ENCODE results near the gene FRG2B. TPM values are rescaled to one million over a fixed set of nuclear protein-coding genes. Genes with fewer than 3 reads are reported as not detected.
"Not testable (repeated sequence)": the region's sequence is repeated elsewhere in the genome, so short reads cannot be mapped to it uniquely, and the experiment has no call there.

FRG2B gene
- total RNA-seq, result not detected

GRCh38 chr10:133626695-133627094 lies at the start of gene FRG2B:
Gene FRG2B (minus strand): TSS chr10:133626795. CDS start chr10:133626742, 53 bp downstream.
- not testable (repeated sequence) for ATAC-seq; DNase-seq (ENCODE audit: low spot score); H3K36me3 Mint-ChIP-seq; H3K4me3 Mint-ChIP-seq; H3K9me3 Mint-ChIP-seq; H3K27ac Mint-ChIP-seq; H3K4me1 Mint-ChIP-seq (ENCODE audit: low read depth in 2 of 2); H3K27me3 Mint-ChIP-seq

- ATAC-seq, result peak; percentile 68 to 72
- H3K4me1 Mint-ChIP-seq (ENCODE audit: low read depth in 2 of 2); H3K9me3 Mint-ChIP-seq; DNase-seq (ENCODE audit: low spot score); H3K4me3 Mint-ChIP-seq; H3K36me3 Mint-ChIP-seq; H3K27ac Mint-ChIP-seq: not testable (repeated sequence)
- H3K27me3 Mint-ChIP-seq, result peaks cover 6 to 15% of the 10 kb centered on the region in 2 donors
These were observed 40.9 kb upstream of the FRG2B start for GRCh38 chr10:133667446-133667845.

- ATAC-seq; H3K4me1 Mint-ChIP-seq (ENCODE audit: low read depth in 2 of 2); H3K9me3 Mint-ChIP-seq; H3K36me3 Mint-ChIP-seq; H3K4me3 Mint-ChIP-seq; H3K27ac Mint-ChIP-seq; DNase-seq (ENCODE audit: low spot score): not testable (repeated sequence)
- peaks cover 6 to 22% of the 10 kb centered on the region in 2 donors for H3K27me3 Mint-ChIP-seq
These were observed 37.1 kb upstream of the FRG2B start for GRCh38 chr10:133663544-133664160.

GRCh38 chr10:133661122-133661521 lies 34.5 kb upstream of the FRG2B start:
- H3K36me3 Mint-ChIP-seq; H3K27ac Mint-ChIP-seq; H3K9me3 Mint-ChIP-seq; H3K4me1 Mint-ChIP-seq (ENCODE audit: low read depth in 2 of 2); H3K4me3 Mint-ChIP-seq; DNase-seq (ENCODE audit: low spot score); ATAC-seq: not testable (repeated sequence)
- peaks cover 6 to 22% of the 10 kb centered on the region in 2 donors for H3K27me3 Mint-ChIP-seq

- not testable (repeated sequence) for DNase-seq (ENCODE audit: low spot score); H3K27ac Mint-ChIP-seq; H3K4me1 Mint-ChIP-seq (ENCODE audit: low read depth in 2 of 2); H3K9me3 Mint-ChIP-seq; H3K36me3 Mint-ChIP-seq; H3K4me3 Mint-ChIP-seq; ATAC-seq
- peaks cover 6 to 22% of the 10 kb centered on the region in 2 donors for H3K27me3 Mint-ChIP-seq
These were observed 33.9 kb upstream of the FRG2B start for GRCh38 chr10:133660516-133660915.

- not testable (repeated sequence) for H3K9me3 Mint-ChIP-seq; H3K36me3 Mint-ChIP-seq; H3K27me3 Mint-ChIP-seq; DNase-seq (ENCODE audit: low spot score); ATAC-seq; H3K4me1 Mint-ChIP-seq (ENCODE audit: low read depth in 2 of 2); H3K4me3 Mint-ChIP-seq; H3K27ac Mint-ChIP-seq
These were observed 30.7 kb upstream of the FRG2B start for GRCh38 chr10:133657276-133657675.

- H3K4me3 Mint-ChIP-seq; H3K27me3 Mint-ChIP-seq; ATAC-seq; H3K36me3 Mint-ChIP-seq; H3K4me1 Mint-ChIP-seq (ENCODE audit: low read depth in 2 of 2); DNase-seq (ENCODE audit: low spot score); H3K9me3 Mint-ChIP-seq; H3K27ac Mint-ChIP-seq: not testable (repeated sequence)
These were observed 22.4 kb upstream of the FRG2B start for GRCh38 chr10:133648872-133649455.

- H3K27ac Mint-ChIP-seq; H3K36me3 Mint-ChIP-seq; H3K4me1 Mint-ChIP-seq (ENCODE audit: low read depth in 2 of 2); H3K9me3 Mint-ChIP-seq; H3K27me3 Mint-ChIP-seq; DNase-seq (ENCODE audit: low spot score); H3K4me3 Mint-ChIP-seq: not testable (repeated sequence)
- ATAC-seq, result peak in 1 of 2 donors; percentile 53
These were observed 20.6 kb upstream of the FRG2B start for GRCh38 chr10:133647075-133647748.

GRCh38 chr10:133637846-133638235 lies 11.2 kb upstream of the FRG2B start:
- not testable (repeated sequence) for H3K9me3 Mint-ChIP-seq; H3K4me1 Mint-ChIP-seq (ENCODE audit: low read depth in 2 of 2); H3K4me3 Mint-ChIP-seq; H3K27ac Mint-ChIP-seq; H3K36me3 Mint-ChIP-seq; DNase-seq (ENCODE audit: low spot score); ATAC-seq
- peaks cover 10 to 18% of the 10 kb centered on the region in 2 donors for H3K27me3 Mint-ChIP-seq

- not testable (repeated sequence) for H3K9me3 Mint-ChIP-seq; H3K4me1 Mint-ChIP-seq (ENCODE audit: low read depth in 2 of 2); H3K36me3 Mint-ChIP-seq; H3K4me3 Mint-ChIP-seq; H3K27ac Mint-ChIP-seq; DNase-seq (ENCODE audit: low spot score)
- peaks cover 10 to 18% of the 10 kb centered on the region in 2 donors for H3K27me3 Mint-ChIP-seq
- peak in 1 of 2 donors; percentile 67 for ATAC-seq
These were observed 10.7 kb upstream of the FRG2B start for GRCh38 chr10:133637202-133637845.

- H3K4me1 Mint-ChIP-seq (ENCODE audit: low read depth in 2 of 2); H3K36me3 Mint-ChIP-seq; H3K27ac Mint-ChIP-seq; DNase-seq (ENCODE audit: low spot score); H3K9me3 Mint-ChIP-seq; H3K4me3 Mint-ChIP-seq: not testable (repeated sequence)
- H3K27me3 Mint-ChIP-seq, result peaks cover 10 to 18% of the 10 kb centered on the region in 2 donors
- ATAC-seq, result peak in 1 of 2 donors; percentile 74
These were observed 4.2 kb upstream of the FRG2B start for GRCh38 chr10:133630723-133631249.

- not testable (repeated sequence) for H3K4me3 Mint-ChIP-seq; ATAC-seq; H3K9me3 Mint-ChIP-seq; DNase-seq (ENCODE audit: low spot score); H3K4me1 Mint-ChIP-seq (ENCODE audit: low read depth in 2 of 2); H3K27ac Mint-ChIP-seq; H3K36me3 Mint-ChIP-seq
- H3K27me3 Mint-ChIP-seq, result peaks cover 7 to 16% of the 10 kb centered on the region in 2 donors
These were observed 4.1 kb downstream of the FRG2B start for GRCh38 chr10:133622544-133622943.

- Mint-ChIP-seq H3K27me3 (peaks cover 7 to 16% of the 10 kb centered on the region in 2 donors), H3K4me1 (ENCODE audit: low read depth in 2 of 2) (peaks cover 0 to 3% of the 10 kb centered on the region in 2 donors), H3K4me3 (no peak overlapping the region), H3K9me3 (no peaks in the 10 kb centered on the region), H3K27ac (no peak overlapping the region), H3K36me3 (no peaks in the 10 kb centered on the region)
- ATAC-seq (no peak), DNase-seq (ENCODE audit: low spot score) (no peak)
These were observed 7.7 kb downstream of the FRG2B start for GRCh38 chr10:133618851-133619250.

GRCh38 chr10:133617196-133617595 lies 9.4 kb downstream of the FRG2B start:
- no peaks in the 10 kb centered on the region for H3K4me1 Mint-ChIP-seq (ENCODE audit: low read depth in 2 of 2)
- no peaks in the 10 kb centered on the region for H3K36me3 Mint-ChIP-seq
- DNase-seq (ENCODE audit: low spot score) (no peak), ATAC-seq (no peak)
- peaks cover 8 to 16% of the 10 kb centered on the region in 2 donors for H3K27me3 Mint-ChIP-seq
- no peaks in the 10 kb centered on the region for H3K9me3 Mint-ChIP-seq
- no peak overlapping the region for H3K4me3 Mint-ChIP-seq
- no peak overlapping the region for H3K27ac Mint-ChIP-seq
